Fibroblast of skin of right quadriceps (primary cell): ENCODE measurements around the gene KIAA0319L.

ENCODE experiments used
- DNase-seq: peaks from one replicate; pipeline ENCODE4 v3.0.0-alpha.2; 2013

The KIAA0319L gene

DNA sequence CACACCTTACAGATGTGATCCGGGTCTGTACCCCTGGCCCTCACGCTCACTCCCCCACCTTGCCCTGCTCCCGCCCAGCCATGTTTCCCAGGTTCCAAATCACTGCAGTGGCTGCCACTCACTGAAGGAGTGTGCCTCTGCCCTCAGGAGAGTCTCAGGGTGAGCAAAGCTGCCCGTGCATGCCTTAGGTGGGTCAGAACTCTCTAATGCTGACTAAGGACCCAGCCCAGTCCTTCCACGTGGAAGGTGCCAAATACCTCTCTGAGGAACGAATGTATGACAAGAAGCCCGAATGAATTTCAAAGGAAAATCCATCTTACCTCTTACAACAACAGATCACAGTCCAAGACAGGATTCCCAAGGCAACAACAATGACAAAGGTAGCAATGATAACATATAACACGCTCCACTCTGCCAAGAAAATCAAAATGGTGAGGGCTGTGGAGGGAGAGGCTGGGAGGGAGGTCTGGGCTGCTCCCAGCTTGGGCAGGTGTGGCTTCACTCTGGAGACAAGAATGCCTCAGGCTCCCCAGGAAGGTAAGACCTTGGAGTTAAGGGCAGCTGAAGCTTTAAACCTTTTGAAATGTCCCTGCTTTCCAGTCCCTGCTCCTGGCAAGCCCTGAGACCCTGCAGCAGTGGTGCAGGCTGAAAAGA lies 115.2 kb downstream of the KIAA0319L start:
- no peak for DNase-seq

- DNase-seq: no peak
These were observed 117.6 kb downstream of the KIAA0319L start for GRCh38 chr1:35439626-35440025.

DNA sequence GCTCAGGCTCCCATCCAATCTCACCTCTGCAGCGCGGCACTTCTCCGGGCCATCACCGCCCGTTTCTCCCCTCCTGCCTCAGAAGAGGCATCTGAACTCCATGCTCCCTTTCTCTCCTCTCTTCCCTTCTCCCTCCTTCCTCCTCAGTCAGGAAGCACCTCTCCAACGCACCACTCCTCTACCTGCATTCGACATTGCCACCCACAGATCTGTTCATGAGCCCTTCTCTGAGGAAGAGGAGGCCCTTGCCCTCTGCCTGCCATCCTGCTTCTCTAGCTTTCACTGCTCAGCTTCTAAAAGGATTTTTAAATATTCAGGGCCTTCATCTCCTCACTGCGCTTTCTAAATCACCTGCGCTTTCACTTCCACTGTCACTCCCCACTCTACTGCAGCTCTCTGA lies 120.0 kb downstream of the KIAA0319L start:
- DNase-seq: no peak

- no peak for DNase-seq
These were observed 121.1 kb downstream of the KIAA0319L start for GRCh38 chr1:35436078-35436477.

DNA sequence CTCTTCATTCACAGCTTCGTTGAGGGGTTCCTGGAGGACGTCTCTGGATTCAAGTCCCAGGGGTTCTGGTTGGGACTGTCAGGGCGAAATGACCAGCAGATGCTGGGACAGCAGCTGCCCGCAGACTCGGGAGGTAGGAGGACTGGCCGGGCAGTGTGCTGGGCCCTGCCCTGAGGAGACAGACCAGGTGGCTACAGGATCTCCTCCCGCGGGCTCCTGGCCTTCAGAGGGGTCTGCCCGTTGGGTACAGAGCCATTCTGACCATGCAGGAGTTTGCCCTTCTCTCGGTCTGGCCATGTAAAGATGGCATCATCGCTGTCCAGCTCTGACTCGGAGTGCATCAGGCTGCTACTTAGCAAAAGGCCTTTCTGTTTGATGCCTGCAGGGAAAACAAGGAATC lies 122.5 kb downstream of the KIAA0319L start:
- no peak for DNase-seq

DNA sequence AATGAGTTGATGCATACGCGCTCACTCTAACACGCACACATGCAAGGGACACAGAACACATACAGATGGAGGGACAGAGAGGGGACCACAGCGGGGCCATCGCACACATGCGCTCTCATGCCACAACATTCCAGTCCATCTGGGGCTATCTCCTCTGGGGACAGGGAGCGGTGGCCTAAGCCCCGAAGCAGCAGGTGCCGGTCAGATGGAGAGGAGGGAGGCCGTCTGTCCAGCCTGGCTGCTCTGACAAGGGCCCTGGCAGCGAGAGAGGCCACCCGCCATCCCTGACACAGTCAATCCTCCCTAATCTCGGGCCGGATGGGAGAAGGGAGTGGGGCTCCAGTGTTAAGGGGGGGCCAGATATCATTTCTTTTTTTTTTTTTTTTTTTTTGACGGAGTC lies 123.5 kb downstream of the KIAA0319L start:
- no peak for DNase-seq

DNA sequence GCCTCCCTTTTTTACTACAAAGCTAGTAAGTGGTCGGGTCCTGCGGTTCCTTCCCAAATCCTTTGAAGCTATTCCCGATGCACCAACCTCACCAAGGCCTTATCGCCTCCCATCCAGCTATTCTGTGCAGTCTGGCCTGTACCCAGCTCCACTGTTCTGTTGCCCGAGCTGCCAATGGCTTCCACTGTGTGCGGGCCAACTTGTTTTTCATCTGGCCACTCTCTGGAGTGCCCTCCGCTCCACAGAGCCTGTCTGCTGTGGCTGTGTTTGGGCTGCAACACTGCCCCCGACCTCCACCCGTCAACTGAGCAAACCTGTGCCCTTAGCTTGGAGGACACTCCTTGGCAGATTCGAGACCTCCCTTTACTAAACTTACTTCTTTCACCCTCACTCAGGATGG lies 125.0 kb downstream of the KIAA0319L start:
- no peak for DNase-seq

DNA sequence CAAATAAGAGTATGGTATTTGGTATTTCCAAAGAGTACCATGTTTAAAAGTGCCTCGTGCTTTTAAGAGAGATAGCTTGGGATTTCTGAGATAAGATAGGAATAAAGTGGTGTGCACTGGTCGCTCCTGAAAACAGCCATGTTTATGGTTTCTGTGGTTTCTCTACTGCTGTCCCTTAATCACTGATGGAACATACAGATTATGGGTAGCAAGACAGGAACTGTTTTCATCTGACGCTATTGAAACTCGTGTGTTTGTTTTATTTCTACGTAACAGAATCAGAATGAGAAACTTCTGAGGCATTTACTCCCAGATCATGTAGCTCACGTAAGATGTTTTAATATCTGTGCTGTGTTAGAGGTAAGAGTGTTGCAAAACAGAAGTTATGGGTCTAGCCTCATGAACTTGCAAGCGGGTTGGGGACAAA lies 126.0 kb downstream of the KIAA0319L start:
- no peak for DNase-seq

GRCh38 chr1:35430762-35431161 lies 126.4 kb downstream of the KIAA0319L start:
- DNase-seq: no peak

GRCh38 chr1:35428360-35428759 lies 128.8 kb downstream of the KIAA0319L start:
- DNase-seq: no peak

DNA sequence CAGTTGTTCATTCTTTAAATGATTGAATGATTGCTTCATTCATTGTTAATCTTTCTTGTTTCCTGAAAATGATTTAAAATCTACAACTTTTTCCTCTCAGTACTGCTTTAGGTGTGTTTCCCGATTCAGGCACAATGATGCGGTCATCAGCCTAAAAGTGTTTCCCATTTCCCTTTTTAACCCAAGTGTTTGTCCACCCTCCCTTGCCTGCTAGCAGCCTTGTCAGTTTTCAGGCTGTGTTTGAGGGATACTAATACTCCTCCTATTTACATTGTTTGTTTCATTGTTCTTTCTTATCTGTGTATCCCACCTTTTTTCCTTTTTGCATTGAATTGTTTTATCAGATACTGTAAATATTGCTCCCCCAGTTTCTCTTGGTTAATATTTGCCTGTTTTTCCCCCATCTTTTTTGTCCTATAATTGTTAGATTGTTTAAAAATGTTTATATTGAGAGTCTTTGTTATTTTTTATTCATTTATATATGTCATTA lies 131.1 kb downstream of the KIAA0319L start:
- DNase-seq: no peak

DNA sequence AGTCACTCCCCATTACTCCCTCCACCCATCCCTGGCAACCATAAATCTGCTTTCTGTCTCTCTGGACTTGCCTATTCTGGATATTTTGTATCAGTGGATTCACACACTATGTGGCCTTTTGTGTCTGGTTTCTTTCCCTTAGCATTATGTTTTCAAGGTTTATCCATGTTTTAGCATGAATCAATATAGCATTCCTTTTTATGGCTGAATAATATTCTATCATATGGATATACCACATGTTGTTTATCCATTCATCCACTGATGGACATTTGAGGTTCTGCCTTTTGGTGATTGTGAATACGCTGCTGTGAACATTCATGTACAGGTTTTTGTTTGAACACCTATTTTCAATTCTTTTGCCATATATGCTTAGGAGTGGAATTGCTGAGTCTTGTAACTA lies 148.3 kb downstream of the KIAA0319L start:
- DNase-seq: no peak

GRCh38 chr1:35407743-35408142 lies 149.5 kb downstream of the KIAA0319L start:
- no peak for DNase-seq

DNA sequence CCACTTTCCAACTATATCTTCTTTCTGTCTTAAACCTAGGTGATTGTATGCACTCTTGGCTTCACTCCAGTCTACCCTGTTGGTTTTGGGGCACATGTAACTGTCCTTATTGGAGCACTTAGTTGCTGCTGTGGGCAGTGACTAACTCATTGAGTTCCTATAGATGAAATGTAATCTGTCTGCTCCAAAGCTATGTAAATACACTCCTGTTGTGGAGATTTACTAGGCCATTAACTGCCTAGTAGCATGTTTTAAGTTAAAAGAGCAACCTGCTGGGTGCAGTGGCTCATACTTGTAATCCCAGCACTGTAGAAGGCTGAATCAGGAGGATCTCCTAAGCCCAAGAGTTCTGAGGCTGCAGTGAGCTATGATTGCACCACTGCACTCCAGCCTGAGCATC lies 151.1 kb downstream of the KIAA0319L start:
- no peak for DNase-seq

GRCh38 chr1:35401049-35401448 lies 156.2 kb downstream of the KIAA0319L start:
- no peak for DNase-seq

- no peak for DNase-seq
These were observed 158.5 kb downstream of the KIAA0319L start for GRCh38 chr1:35398739-35399138.

- no peak for DNase-seq
These were observed 162.8 kb downstream of the KIAA0319L start for GRCh38 chr1:35394386-35394785.

GRCh38 chr1:35390600-35391494 lies 166.4 kb downstream of the KIAA0319L start:
- DNase-seq: peak; percentile 13

DNA sequence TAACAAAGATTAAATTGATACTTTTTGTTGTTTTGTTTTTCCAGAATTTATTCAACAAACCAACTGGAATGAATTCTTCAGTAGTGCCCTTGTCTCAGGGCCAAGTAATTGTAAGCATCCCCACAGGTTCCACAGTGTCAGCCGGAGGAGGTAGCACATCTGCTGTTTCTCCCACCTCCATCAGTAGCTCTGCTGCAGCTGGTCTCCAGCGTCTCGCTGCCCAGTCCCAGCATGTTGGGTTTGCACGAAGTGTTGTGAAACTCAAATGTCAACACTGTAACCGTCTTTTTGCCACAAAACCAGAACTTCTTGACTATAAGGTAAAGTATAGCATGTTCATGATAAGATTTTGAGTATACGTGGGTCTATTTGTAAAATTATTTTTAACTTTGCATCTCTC lies 170.2 kb downstream of the KIAA0319L start:
- no peak for DNase-seq

GRCh38 chr1:35386290-35386689 lies 170.9 kb downstream of the KIAA0319L start:
- DNase-seq: no peak
